C4-2B (cell line): Measurements from ENCODE around the gene DENND5A.

Experiments
- CTCF ChIP-seq: fragments of 450-650 bp; conservative IDR thresholded peaks from 2 replicates; pipeline ENCODE4 v1.5.1; 2017; ENCODE audit warnings: mild to moderate bottlenecking
- ZFX ChIP-seq: fragments of 450-650 bp; IDR thresholded peaks from 2 replicates; pipeline ENCODE4 v1.6.1; 2017

- TF ChIP-seq CTCF (no peak), ZFX (no peak)
These were observed 153.1 kb downstream of the DENND5A start for GRCh38 chr11:9112075-9112474.
